Transverse colon (tissue), 4 donors: ENCODE measurements around the gene FGD5. TPM values are rescaled to one million over a fixed set of nuclear protein-coding genes. Genes with fewer than 3 reads are reported as not detected.

ENCODE experiments used
- DNase-seq: peaks from one replicate; pipeline ENCODE4 v3.0.0-alpha.2; 2019
- H3K27ac ChIP-seq, 4 donors: fragments of 200-600 bp; sonication (generic); 2 replicates each; pipeline ENCODE4 v1.5.1; 2016 to 2018; ENCODE audit warnings: inconsistent platforms in 4 of 4
- H3K27me3 ChIP-seq: fragments of 200-600 bp; sonication (generic); 2 replicates; pipeline ENCODE4 v1.5.1; 2017; ENCODE audit warnings: inconsistent platforms
- H3K36me3 ChIP-seq, 4 donors: fragments of 200-600 bp; sonication (generic); 2 replicates each; pipeline ENCODE4 v1.5.1; 2017 to 2019; ENCODE audit warnings: inconsistent platforms in 4 of 4
- H3K4me1 ChIP-seq, 4 donors: fragments of 200-600 bp; sonication (generic); 2 replicates each; pipeline ENCODE4 v1.5.1; 2017 to 2020; ENCODE audit warnings: inconsistent platforms in 4 of 4
- H3K4me3 ChIP-seq, 4 donors: fragments of 200-600 bp; sonication (generic); 1 replicate in 1 of 4; 2 replicates in 3 of 4; pipeline versions ENCODE4 v1.5.1 to v1.6.1; 2017 to 2019; ENCODE audit warnings: inconsistent platforms in 4 of 4
- H3K9me3 ChIP-seq, 2 donors: fragments of 200-600 bp; sonication (generic); 2 replicates each; pipeline ENCODE4 v1.5.1; 2017 to 2019; ENCODE audit warnings: inconsistent platforms in 2 of 2
- CTCF ChIP-seq, 5 experiments: fragments of 200-600 bp in 3 of 5; fragments of 450-650 bp in 2 of 5; sonication (generic) in 3 of 5; IDR thresholded peaks; 1 replicate in 2 of 5; 2 replicates in 3 of 5; pipeline ENCODE4 v1.5.1; 2016 to 2017; ENCODE audit warnings: antibody characterized with exemption in 5 of 5, inconsistent platforms in 3 of 5, mild to moderate bottlenecking in 2 of 5, moderate library complexity in 1 of 5
- EP300 ChIP-seq: sonication (generic); formaldehyde crosslinking; IDR thresholded peaks from one replicate; pipeline ENCODE4 v1.6.1; 2017; ENCODE audit warnings: antibody characterized with exemption, low read depth
- POLR2A ChIP-seq: fragments of 450-650 bp; IDR thresholded peaks from one replicate; pipeline ENCODE4 v1.6.1; 2016; ENCODE audit warnings: antibody characterized with exemption, mild to moderate bottlenecking, moderate library complexity
- POLR2AphosphoS5 ChIP-seq, 3 donors: sonication (generic); formaldehyde crosslinking; IDR thresholded peaks; one replicate each; pipeline ENCODE4 v1.6.1; 2016; ENCODE audit warnings: antibody characterized with exemption in 3 of 3
- WGBS, 2 donors: methylation state at CpG; one replicate each; pipeline ENCODE4 v1.1.5; 2018; ENCODE audit warnings: low coverage in 1 of 2; 5-methylcytosine and 5-hydroxymethylcytosine counted together
- in situ Hi-C, 4 donors: fragments of 200-750 bp; cut with MboI; loops; one replicate each; pipeline versions ENCODE4 v1.15.0 to v1.15.1; 2017; ENCODE audit warnings: low sequenced_read_pairs in 3 of 4, low pct_ligation_motif_present in 1 of 4, low pct_unique_long_range_greater_than_20kb in 1 of 4
- intact Hi-C: fragments of 100-400 bp; cut with DNase I; formaldehyde crosslinking; loops from one replicate; pipeline ENCODE4 v1.15.1; 2023; ENCODE audit warnings: low total_unique reads
- total RNA-seq, 4 donors: library from RNA; depleted of rRNA; stranded (reverse); fragments of >200 nt; gene quantifications; one replicate each; pipeline ENCODE4 v1.1.0, GENCODE V29; 2016

The FGD5 gene
- total RNA-seq, 4 donors from 2014 or later: 5.6 to 15.9 (median 10.2) TPM

- no peaks in the 10 kb centered on the region for H3K27me3 ChIP-seq
- H3K9me3 ChIP-seq: no peaks in the 10 kb centered on the region
- in situ Hi-C loops: no loop called here
- TF ChIP-seq CTCF (IDR thresholded peaks at IDR 0.05) (no peak), POLR2AphosphoS5 (IDR thresholded peaks at IDR 0.05) (no peak), EP300 (no peak), POLR2A (no peak)
- no peak overlapping the region for H3K4me3 ChIP-seq
- peaks cover 10 to 44% (median 26%) of the 10 kb centered on the region in 4 donors for H3K4me1 ChIP-seq
- H3K36me3 ChIP-seq: peaks cover 0 to 16% (median 5%) of the 10 kb centered on the region in 4 donors
- WGBS, 2 donors: 76 to 100% methylated on average over 1 of the region's 1 CpG
- no peak for DNase-seq
- no peak overlapping the region for H3K27ac ChIP-seq
- intact Hi-C loops: loop anchor here (10.0 kb wide), 1 partner anchor 123 kb away; the partner anchor contains the start of gene MRPS25
These were observed 123.1 kb downstream of the FGD5 start for GRCh38 chr3:14941871-14942270.

GRCh38 chr3:14943042-14943441 lies 124.3 kb downstream of the FGD5 start:
- Histone ChIP-seq H3K4me1 (peaks cover 10 to 41% (median 26%) of the 10 kb centered on the region in 4 donors), H3K4me3 (no peak overlapping the region), H3K27me3 (no peaks in the 10 kb centered on the region), H3K9me3 (no peaks in the 10 kb centered on the region), H3K36me3 (peaks cover 0 to 16% (median 5%) of the 10 kb centered on the region in 4 donors), H3K27ac (peak overlapping the region in 1 of 4 donors; percentile 6)
- intact Hi-C loops: loop anchor here (10.0 kb wide), 1 partner anchor 122 kb away; the partner anchor contains the start of gene MRPS25
- in situ Hi-C loops: no loop called here
- DNase-seq: no peak
- no peak for TF ChIP-seq POLR2AphosphoS5 (IDR thresholded peaks at IDR 0.05)
- no peak for TF ChIP-seq CTCF (IDR thresholded peaks at IDR 0.05)
- no peak for TF ChIP-seq EP300
- no peak for TF ChIP-seq POLR2A

DNA sequence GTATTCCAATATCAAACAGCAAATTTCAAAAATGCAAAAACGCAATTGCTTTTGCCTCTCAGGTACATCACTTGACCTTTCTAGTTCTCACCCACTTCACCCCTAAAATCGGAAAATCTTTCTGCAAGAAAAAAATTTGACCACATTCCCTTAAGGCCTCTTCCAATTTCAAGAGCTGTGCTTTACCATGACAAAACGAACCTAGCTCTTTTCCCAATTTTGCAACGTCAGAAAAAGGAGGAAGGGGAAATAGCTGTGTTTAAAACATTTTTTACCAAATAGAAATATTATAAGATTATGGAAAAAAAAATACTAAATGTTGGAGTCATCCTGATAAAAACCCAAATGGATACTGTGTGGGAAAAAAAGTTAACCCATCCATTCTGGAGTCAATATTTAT lies 127.5 kb downstream of the FGD5 start:
- intact Hi-C loops: loop anchor here (10.0 kb wide), 1 partner anchor 119 kb away; the partner anchor contains the start of gene MRPS25
- in situ Hi-C loops: no loop called here

GRCh38 chr3:14946739-14947099 lies 128.0 kb downstream of the FGD5 start:
- in situ Hi-C loops: no loop called here
- TF ChIP-seq EP300: no peak
- no peak for TF ChIP-seq CTCF (IDR thresholded peaks at IDR 0.05)
- no peak for TF ChIP-seq POLR2A
- TF ChIP-seq POLR2AphosphoS5 (IDR thresholded peaks at IDR 0.05): no peak

More for the DNA sequence above, 127.5 kb downstream of the FGD5 start:
- Histone ChIP-seq H3K27ac (peak overlapping the region; percentile 99 to 100 (median 99)), H3K9me3 (no peaks in the 10 kb centered on the region), H3K4me3 (peak overlapping the region; percentile 81 to 97 (median 90)), H3K27me3 (no peaks in the 10 kb centered on the region), H3K4me1 (peaks cover 19 to 64% (median 34%) of the 10 kb centered on the region in 4 donors), H3K36me3 (peaks cover 0 to 16% (median 5%) of the 10 kb centered on the region in 4 donors)
- 8 to 19% methylated on average over 4 of the region's 4 CpGs for WGBS, 2 donors
- DNase-seq: no peak
- no peak for TF ChIP-seq POLR2A
- TF ChIP-seq POLR2AphosphoS5 (IDR thresholded peaks at IDR 0.05): no peak
- no peak for TF ChIP-seq CTCF (IDR thresholded peaks at IDR 0.05)
- no peak for TF ChIP-seq EP300

More at GRCh38 chr3:14946739-14947099, 128.0 kb downstream of the FGD5 start:
- DNase-seq: no peak
- Histone ChIP-seq H3K4me3 (peak overlapping the region; percentile 81 to 97 (median 90)), H3K27me3 (no peaks in the 10 kb centered on the region), H3K9me3 (no peaks in the 10 kb centered on the region), H3K4me1 (peaks cover 19 to 64% (median 34%) of the 10 kb centered on the region in 4 donors), H3K36me3 (peaks cover 0 to 16% (median 5%) of the 10 kb centered on the region in 4 donors), H3K27ac (peak overlapping the region; percentile 99 to 100 (median 99))
- intact Hi-C loops: loop anchor here (10.0 kb wide), 1 partner anchor 118 kb away; the partner anchor contains the start of gene MRPS25
- 0% methylated on average over 3 to 8 of the region's 8 CpGs for WGBS, 2 donors
